IMR-90 (cell line): Measurements from ENCODE around the gene DMAC1. TPM values are rescaled to one million over a fixed set of nuclear protein-coding genes. Genes with fewer than 3 reads are reported as not detected.

ENCODE experiments used
- ATAC-seq: fragments of 200-7000 bp; cut with Tn5 transposase; 2 replicates; pipeline ENCODE4 v1.9.1; 2020; ENCODE audit warnings: low read depth, mild to moderate bottlenecking, moderate library complexity
- BruUV-seq: library from RNA; stranded (reverse); fragments of 400-500 nt; replicated peaks from 2 replicates; lab custom pipeline; 2021; lab: Mats Ljungman, UMichigan
- CTCF ChIA-PET: fragments of 300-600 bp; formaldehyde crosslinking; extraction: SDS; loops from one replicate; lab custom pipeline; 2021; ENCODE audit warnings: antibody characterized with exemption; lab: Yijun Ruan, JAX
- POLR2A ChIA-PET: fragments of 300-600 bp; sonication (Branson Sonifier 250); formaldehyde crosslinking; loops from one replicate; lab custom pipeline; 2022; ENCODE audit warnings: antibody characterized with exemption; ENCODE audit not compliant: unreplicated experiment; lab: Charles Lee
- DNase-seq: peaks from one replicate; pipeline ENCODE4 v3.0.0; 2013
- H2AFZ ChIP-seq: replicated peaks from 2 replicates; pipeline ENCODE3; 2013; ENCODE audit warnings: low read length, mild to moderate bottlenecking; ENCODE audit not compliant: poor library complexity
- H2AK5ac ChIP-seq: 2 replicates; pipeline ENCODE4 v1.6.1; 2013; ENCODE audit warnings: low read depth, low read length, inconsistent platforms
- H2AK9ac ChIP-seq: replicated peaks from 2 replicates; pipeline ENCODE3; 2013; ENCODE audit warnings: mild to moderate bottlenecking, low read depth, low read length, moderate library complexity; ENCODE audit not compliant: poor library complexity
- H2BK120ac ChIP-seq: 2 replicates; pipeline ENCODE4 v1.6.1; 2013; ENCODE audit warnings: low read depth, low read length, inconsistent platforms
- H2BK15ac ChIP-seq: 3 replicates; pipeline ENCODE4 v1.6.1; 2013; ENCODE audit warnings: low read depth, low read length, inconsistent platforms
- H2BK20ac ChIP-seq: 2 replicates; pipeline ENCODE4 v1.6.1; 2013; ENCODE audit warnings: low read depth, mild to moderate bottlenecking, inconsistent platforms, low read length, moderate library complexity
- H2BK5ac ChIP-seq: 2 replicates; pipeline ENCODE4 v1.6.1; 2013; ENCODE audit warnings: mild to moderate bottlenecking, low read depth, low read length, inconsistent platforms; ENCODE audit not compliant: poor library complexity, severe bottlenecking
- H3K14ac ChIP-seq: replicated peaks from 2 replicates; pipeline ENCODE4 v1.6.1; 2013; ENCODE audit warnings: low read depth, low read length, inconsistent platforms
- H3K18ac ChIP-seq: 2 replicates; pipeline ENCODE4 v1.6.1; 2013; ENCODE audit warnings: low read depth, low read length, control low read depth
- H3K23ac ChIP-seq: 2 replicates; pipeline ENCODE4 v1.6.1; 2013; ENCODE audit warnings: low read depth, low read length, inconsistent platforms
- H3K27ac ChIP-seq: 2 replicates; pipeline ENCODE4 v1.5.1; 2013; ENCODE audit warnings: mild to moderate bottlenecking, control low read depth, low read length; ENCODE audit not compliant: insufficient read depth
- H3K27me3 ChIP-seq: 2 replicates; pipeline ENCODE4 v1.6.1; 2013; ENCODE audit warnings: low read length; ENCODE audit not compliant: control insufficient read depth, insufficient read depth
- H3K36me3 ChIP-seq: 2 replicates; pipeline ENCODE4 v1.6.1; 2013; ENCODE audit warnings: low read length, mixed read lengths; ENCODE audit not compliant: control insufficient read depth, insufficient read depth
- H3K4ac ChIP-seq: 2 replicates; pipeline ENCODE4 v1.6.1; 2013; ENCODE audit warnings: low read depth, low read length, inconsistent platforms
- H3K4me1 ChIP-seq: 2 replicates; pipeline ENCODE4 v1.6.1; 2013; ENCODE audit warnings: low read length, mixed read lengths; ENCODE audit not compliant: control insufficient read depth, insufficient read depth
- H3K4me2 ChIP-seq: 2 replicates; pipeline ENCODE4 v1.6.1; 2013; ENCODE audit warnings: low read depth, mild to moderate bottlenecking, control low read depth, low read length, moderate library complexity
- H3K4me3 ChIP-seq: 2 replicates; pipeline ENCODE4 v1.5.1; 2013; ENCODE audit warnings: low read depth, mild to moderate bottlenecking, control low read depth, low read length, moderate library complexity; ENCODE audit not compliant: insufficient read depth
- H3K56ac ChIP-seq: 2 replicates; pipeline ENCODE4 v1.6.1; 2013; ENCODE audit warnings: low read length, inconsistent platforms; ENCODE audit not compliant: insufficient read depth; ENCODE audit errors: extremely low read depth
- H3K79me1 ChIP-seq, 2 experiments: 2 replicates each; pipeline ENCODE4 v1.6.1; 2013; ENCODE audit warnings: low read length in 2 of 2, inconsistent platforms in 1 of 2, low read depth in 1 of 2
- H3K9ac ChIP-seq: 2 replicates; pipeline ENCODE4 v1.6.1; 2013; ENCODE audit warnings: low read depth, low read length, control low read depth
- H3K9me1 ChIP-seq: 2 replicates; pipeline ENCODE4 v1.6.1; 2013; ENCODE audit warnings: low read length, inconsistent platforms; ENCODE audit not compliant: insufficient read depth
- H3K9me3 ChIP-seq: 2 replicates; pipeline ENCODE4 v1.6.1; 2013; ENCODE audit warnings: low read length; ENCODE audit not compliant: control insufficient read depth, insufficient read depth
- H4K20me1 ChIP-seq: 2 replicates; pipeline ENCODE4 v1.6.1; 2013; ENCODE audit warnings: low read length, inconsistent platforms; ENCODE audit not compliant: insufficient read depth
- H4K5ac ChIP-seq: 2 replicates; pipeline ENCODE4 v1.6.1; 2013; ENCODE audit warnings: mild to moderate bottlenecking, low read depth, low read length, control low read depth
- H4K8ac ChIP-seq, 2 experiments: 2 replicates each; pipeline ENCODE4 v1.6.1; 2013; ENCODE audit warnings: low read depth in 2 of 2, low read length in 2 of 2, control low read depth in 1 of 2, inconsistent platforms in 1 of 2
- H4K91ac ChIP-seq: 2 replicates; pipeline ENCODE4 v1.6.1; 2013; ENCODE audit warnings: low read depth, low read length, inconsistent platforms; ENCODE audit not compliant: insufficient read depth
- BHLHE40 ChIP-seq: fragments of 150-350 bp; IDR thresholded peaks from 2 replicates; pipeline ENCODE4 v1.6.1; 2016; ENCODE audit warnings: mild to moderate bottlenecking, low read depth, low read length
- CHD1 ChIP-seq: IDR thresholded peaks from 2 replicates; pipeline ENCODE4 v1.6.1; 2012; ENCODE audit warnings: low read depth, low read length, improper control_type of control experiment
- CTCF ChIP-seq: conservative IDR thresholded peaks from 2 replicates; pipeline ENCODE4 v1.5.1; 2012; ENCODE audit warnings: mild to moderate bottlenecking, low read depth, low read length, improper control_type of control experiment
- MXI1 ChIP-seq: IDR thresholded peaks from 2 replicates; pipeline ENCODE4 v1.6.1; 2012; ENCODE audit warnings: low read depth, mild to moderate bottlenecking, low read length, moderate library complexity, borderline replicate concordance
- NFE2L2 ChIP-seq: fragments of 150-350 bp; IDR thresholded peaks from 2 replicates; pipeline ENCODE4 v1.6.1; 2016; ENCODE audit warnings: low read depth, mild to moderate bottlenecking, low read length
- POLR2A ChIP-seq: IDR thresholded peaks from 2 replicates; pipeline ENCODE4 v1.6.1; 2012; ENCODE audit warnings: mild to moderate bottlenecking, low read depth, low read length
- RAD21 ChIP-seq: IDR thresholded peaks from 2 replicates; pipeline ENCODE4 v1.6.1; 2012; ENCODE audit warnings: low read length, improper control_type of control experiment
- SMC3 ChIP-seq: fragments of 150-350 bp; IDR thresholded peaks from 2 replicates; pipeline ENCODE4 v1.6.1; 2016; ENCODE audit warnings: low read depth, mild to moderate bottlenecking, antibody characterized with exemption, low read length, moderate library complexity
- USF2 ChIP-seq: fragments of 150-350 bp; IDR thresholded peaks from 2 replicates; pipeline ENCODE4 v1.6.1; 2017; ENCODE audit warnings: mild to moderate bottlenecking, antibody characterized with exemption, low read length, low read depth
- WGBS, 2 experiments: methylation state at CpG; one replicate each; pipeline versions ENCODE4 v1.1.5 to v1.1.7; 2013; ENCODE audit warnings: missing lambda C conversion rate in 2 of 2; ENCODE audit not compliant: insufficient read length in 1 of 2; ENCODE audit errors: extremely low coverage in 2 of 2; 5-methylcytosine and 5-hydroxymethylcytosine counted together
- dilution Hi-C: fragments of 300-500 bp; cut with HindIII; formaldehyde crosslinking; loops from one replicate; pipeline ENCODE4 v1.14.3; 2018; ENCODE audit warnings: low sequenced_read_pairs; ENCODE audit not compliant: unreplicated experiment
- in situ Hi-C: fragments of 300-500 bp; cut with MboI; formaldehyde crosslinking; loops from 3 replicates; pipeline ENCODE4 v1.14.3; 2019; ENCODE audit warnings: low sequenced_read_pairs, inconsistent platforms, mixed read lengths
- intact Hi-C: fragments of 100-400 bp; cut with micrococcal nuclease; formaldehyde crosslinking; loops from 2 replicates; pipeline ENCODE4 v1.10.0; 2022
- polyA plus RNA-seq, 3 experiments: library from polyadenylated mRNA; depleted of rRNA; stranded (reverse); fragments of >200 nt; gene quantifications; 2 replicates each; pipeline ENCODE4 v1.2.3, GENCODE V29; 2012; ENCODE audit warnings: low replicate concordance in 1 of 3
- total RNA-seq: library from RNA; depleted of rRNA; stranded (reverse); fragments of >200 nt; gene quantifications from 2 replicates; pipeline ENCODE4 v1.2.3, GENCODE V29; 2012

The DMAC1 gene
- total and polyA plus RNA-seq, 2 of the 4 experiments (the other 2 are of a cell fraction), result 8.1 to 14.5 TPM

- intact Hi-C loops, result loop anchor here (10.0 kb wide), 1 partner anchor 736 kb away; no protein-coding TSS in a partner anchor
- ChIA-PET POLR2A (no interaction called here), CTCF (interaction anchor here (0.7 kb wide), 1 partner anchor 1323 kb away, joined by 3 read pairs; no protein-coding TSS in a partner anchor)
- Histone ChIP-seq H2AK9ac (no peak overlapping the region), H3K27me3 (no peaks in the 10 kb centered on the region), H2BK5ac (no peak overlapping the region), H3K79me1 (no peaks in the 10 kb centered on the region), H4K8ac (no peak overlapping the region), H4K20me1 (no peaks in the 10 kb centered on the region), H3K9ac (no peak overlapping the region), H3K4me2 (no peak overlapping the region), H3K27ac (no peak overlapping the region), H3K4me1 (no peaks in the 10 kb centered on the region), H2AFZ (no peak overlapping the region), H3K4ac (no peak overlapping the region), H3K4me3 (no peak overlapping the region), H3K9me1 (no peaks in the 10 kb centered on the region), H3K36me3 (peaks cover 5% of the 10 kb centered on the region; the same call in 1 of the 2 replicates), H4K91ac (no peak overlapping the region), H2BK20ac (no peak overlapping the region), H3K9me3 (no peaks in the 10 kb centered on the region), H3K56ac (no peak overlapping the region), H4K5ac (no peak overlapping the region), H3K18ac (no peak overlapping the region), H3K14ac (no peak overlapping the region), H3K23ac (no peak overlapping the region), H2BK15ac (no peak overlapping the region), H2BK120ac (no peak overlapping the region), H2AK5ac (no peak overlapping the region)
- no peak for TF ChIP-seq RAD21
- TF ChIP-seq CHD1, result no peak
- no peak for TF ChIP-seq MXI1
- no peak for TF ChIP-seq NFE2L2
- no peak for TF ChIP-seq USF2
- TF ChIP-seq CTCF, result no peak
- TF ChIP-seq POLR2A, result no peak
- no peak for TF ChIP-seq SMC3
- no peak for TF ChIP-seq BHLHE40
- dilution Hi-C loops, result no loop called here
- no peak for DNase-seq
- no peak for ATAC-seq
- WGBS, 2 experiments, result 80% methylated on average over 1 of the region's 6 CpGs; no CpG with 5 or more reads in 1 of the 2 experiments
- no TSS peak for BruUV-seq
- in situ Hi-C loops, result no loop called here
Observed at GRCh38 chr9:7790819-7791182, 8.8 kb downstream of the DMAC1 start.
